Hepatocyte (in vitro differentiated cells): ENCODE results near the gene DIP2C.

Source experiments
- EZH2 ChIP-seq: fragments of 200-600 bp; sonication (generic); IDR thresholded peaks from 2 replicates; pipeline ENCODE4 v1.6.1; 2016; ENCODE audit warnings: antibody characterized with exemption, mild to moderate bottlenecking, borderline replicate concordance
- EZH2phosphoT487 ChIP-seq: fragments of 200-600 bp; sonication (generic); IDR thresholded peaks from one replicate; pipeline ENCODE4 v1.6.1; 2018; ENCODE audit warnings: antibody characterized with exemption, mild to moderate bottlenecking, low read depth, moderate library complexity; ENCODE audit not compliant: unreplicated experiment, severe bottlenecking
- TF ChIP-seq, protein P1 (sequence below): fragments of 200-600 bp; sonication (generic); IDR thresholded peaks from 2 replicates; pipeline ENCODE4 v1.5.1; 2016; ENCODE audit warnings: antibody characterized with exemption, mild to moderate bottlenecking; ENCODE audit not compliant: poor library complexity

DNA sequence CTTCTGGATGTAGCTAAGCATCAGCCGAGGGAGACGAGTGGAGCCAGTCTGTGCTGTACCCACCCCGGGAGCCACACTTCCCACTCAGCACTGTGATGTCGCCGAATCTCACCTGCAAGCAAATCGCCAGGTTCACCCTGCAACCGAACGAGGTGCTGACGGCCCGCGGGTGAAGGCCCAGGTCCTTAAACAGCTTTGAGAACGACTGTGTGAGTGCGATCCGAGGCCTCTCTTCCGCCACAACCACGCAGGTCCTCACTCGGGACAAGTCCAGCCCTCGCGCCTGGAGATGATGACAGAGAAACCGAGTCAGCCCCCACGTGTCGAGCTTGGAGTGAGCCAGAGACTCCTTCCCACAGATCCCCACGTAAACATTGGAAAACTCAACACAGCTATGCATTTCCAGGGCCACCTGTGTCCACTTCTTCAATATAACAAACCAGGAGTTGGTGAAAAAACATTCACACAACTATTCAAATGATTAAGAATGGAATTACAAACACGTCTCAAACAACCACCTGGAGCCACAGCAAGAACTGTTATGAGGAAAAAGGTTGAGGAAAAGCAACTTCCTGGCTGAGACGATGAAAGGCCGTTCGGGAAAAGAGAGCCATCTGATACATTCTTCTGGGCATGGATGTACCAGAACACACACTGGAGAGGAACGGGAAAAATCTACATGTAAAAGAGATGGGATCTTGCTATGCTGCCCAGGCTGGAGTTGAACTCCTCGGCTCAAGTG lies 362.4 kb downstream of the DIP2C start:
- TF ChIP-seq EZH2 (no peak), EZH2phosphoT487 (no peak)
- TF ChIP-seq, protein P1, sequence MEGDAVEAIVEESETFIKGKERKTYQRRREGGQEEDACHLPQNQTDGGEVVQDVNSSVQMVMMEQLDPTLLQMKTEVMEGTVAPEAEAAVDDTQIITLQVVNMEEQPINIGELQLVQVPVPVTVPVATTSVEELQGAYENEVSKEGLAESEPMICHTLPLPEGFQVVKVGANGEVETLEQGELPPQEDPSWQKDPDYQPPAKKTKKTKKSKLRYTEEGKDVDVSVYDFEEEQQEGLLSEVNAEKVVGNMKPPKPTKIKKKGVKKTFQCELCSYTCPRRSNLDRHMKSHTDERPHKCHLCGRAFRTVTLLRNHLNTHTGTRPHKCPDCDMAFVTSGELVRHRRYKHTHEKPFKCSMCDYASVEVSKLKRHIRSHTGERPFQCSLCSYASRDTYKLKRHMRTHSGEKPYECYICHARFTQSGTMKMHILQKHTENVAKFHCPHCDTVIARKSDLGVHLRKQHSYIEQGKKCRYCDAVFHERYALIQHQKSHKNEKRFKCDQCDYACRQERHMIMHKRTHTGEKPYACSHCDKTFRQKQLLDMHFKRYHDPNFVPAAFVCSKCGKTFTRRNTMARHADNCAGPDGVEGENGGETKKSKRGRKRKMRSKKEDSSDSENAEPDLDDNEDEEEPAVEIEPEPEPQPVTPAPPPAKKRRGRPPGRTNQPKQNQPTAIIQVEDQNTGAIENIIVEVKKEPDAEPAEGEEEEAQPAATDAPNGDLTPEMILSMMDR = no peak
